ENCODE measurements around the gene NPHP1. TPM values are rescaled to one million over a fixed set of nuclear protein-coding genes. Genes with fewer than 3 reads are reported as not detected.

Gene NPHP1
- total RNA-seq, 1 donor from 2014 or later = 3.6 TPM

GRCh38 chr2:110134025-110134424, 70.8 kb downstream of the NPHP1 start:
- TF ChIP-seq CTCF (IDR thresholded peaks at IDR 0.05) = no peak
- DNase-seq (ENCODE audit: extremely low spot score, unreplicated experiment) = no peak
- Mint-ChIP-seq H3K9me3 (ENCODE audit: unreplicated experiment) (peaks cover 18% of the 10 kb centered on the region), H3K27ac (ENCODE audit: unreplicated experiment) (no peak overlapping the region), H3K36me3 (ENCODE audit: unreplicated experiment) (peaks cover 11% of the 10 kb centered on the region), H3K4me3 (ENCODE audit: unreplicated experiment) (no peak overlapping the region), H3K4me1 (ENCODE audit: unreplicated experiment) (no peaks in the 10 kb centered on the region), H3K27me3 (ENCODE audit: unreplicated experiment) (no peaks in the 10 kb centered on the region)

GRCh38 chr2:110131166-110131565, 73.6 kb downstream of the NPHP1 start:
- H3K27me3 Mint-ChIP-seq (ENCODE audit: unreplicated experiment) = no peaks in the 10 kb centered on the region
- DNase-seq (ENCODE audit: extremely low spot score, unreplicated experiment) = no peak
- TF ChIP-seq CTCF (IDR thresholded peaks at IDR 0.05) = no peak
- peaks cover 18% of the 10 kb centered on the region for H3K9me3 Mint-ChIP-seq (ENCODE audit: unreplicated experiment)
- H3K4me1 Mint-ChIP-seq (ENCODE audit: unreplicated experiment) = no peaks in the 10 kb centered on the region
- H3K36me3 Mint-ChIP-seq (ENCODE audit: unreplicated experiment) = peaks cover 12% of the 10 kb centered on the region
- H3K27ac Mint-ChIP-seq (ENCODE audit: unreplicated experiment) = no peak overlapping the region
- no peak overlapping the region for H3K4me3 Mint-ChIP-seq (ENCODE audit: unreplicated experiment)

GRCh38 chr2:110130757-110131156, 74.1 kb downstream of the NPHP1 start:
- Mint-ChIP-seq H3K9me3 (ENCODE audit: unreplicated experiment) (peaks cover 18% of the 10 kb centered on the region), H3K4me1 (ENCODE audit: unreplicated experiment) (no peaks in the 10 kb centered on the region)

GRCh38 chr2:110126906-110127305, 77.9 kb downstream of the NPHP1 start:
- Mint-ChIP-seq H3K4me1 (ENCODE audit: unreplicated experiment) (no peaks in the 10 kb centered on the region), H3K27ac (ENCODE audit: unreplicated experiment) (no peak overlapping the region), H3K4me3 (ENCODE audit: unreplicated experiment) (no peak overlapping the region), H3K36me3 (ENCODE audit: unreplicated experiment) (peaks cover 1% of the 10 kb centered on the region), H3K9me3 (ENCODE audit: unreplicated experiment) (no peaks in the 10 kb centered on the region), H3K27me3 (ENCODE audit: unreplicated experiment) (no peaks in the 10 kb centered on the region)
- no peak for DNase-seq (ENCODE audit: extremely low spot score, unreplicated experiment)
- no peak for TF ChIP-seq CTCF (IDR thresholded peaks at IDR 0.05)

More at GRCh38 chr2:110130757-110131156, 74.1 kb downstream of the NPHP1 start:
- Mint-ChIP-seq H3K27me3 (ENCODE audit: unreplicated experiment) (no peaks in the 10 kb centered on the region), H3K36me3 (ENCODE audit: unreplicated experiment) (peaks cover 12% of the 10 kb centered on the region), H3K27ac (ENCODE audit: unreplicated experiment) (no peak overlapping the region), H3K4me3 (ENCODE audit: unreplicated experiment) (no peak overlapping the region)
- no peak for TF ChIP-seq CTCF (IDR thresholded peaks at IDR 0.05)
- no peak for DNase-seq (ENCODE audit: extremely low spot score, unreplicated experiment)

GRCh38 chr2:110126086-110126773, 78.6 kb downstream of the NPHP1 start:
- Mint-ChIP-seq H3K36me3 (ENCODE audit: unreplicated experiment) (peaks cover 1% of the 10 kb centered on the region), H3K4me1 (ENCODE audit: unreplicated experiment) (no peaks in the 10 kb centered on the region), H3K9me3 (ENCODE audit: unreplicated experiment) (no peaks in the 10 kb centered on the region), H3K27me3 (ENCODE audit: unreplicated experiment) (no peaks in the 10 kb centered on the region), H3K27ac (ENCODE audit: unreplicated experiment) (no peak overlapping the region), H3K4me3 (ENCODE audit: unreplicated experiment) (no peak overlapping the region)
- DNase-seq (ENCODE audit: extremely low spot score, unreplicated experiment) = no peak
- no peak for TF ChIP-seq CTCF (IDR thresholded peaks at IDR 0.05)

All from osteocyte (in vitro differentiated cells).